GM10847 (cell line): ENCODE data around the gene SKAP1.

ENCODE experiments used
- POLR2A ChIP-seq: IDR thresholded peaks from 2 replicates; pipeline ENCODE4 v1.6.1; 2011; ENCODE audit not compliant: insufficient read length; ENCODE audit errors: extremely low read depth

SKAP1 gene

DNA sequence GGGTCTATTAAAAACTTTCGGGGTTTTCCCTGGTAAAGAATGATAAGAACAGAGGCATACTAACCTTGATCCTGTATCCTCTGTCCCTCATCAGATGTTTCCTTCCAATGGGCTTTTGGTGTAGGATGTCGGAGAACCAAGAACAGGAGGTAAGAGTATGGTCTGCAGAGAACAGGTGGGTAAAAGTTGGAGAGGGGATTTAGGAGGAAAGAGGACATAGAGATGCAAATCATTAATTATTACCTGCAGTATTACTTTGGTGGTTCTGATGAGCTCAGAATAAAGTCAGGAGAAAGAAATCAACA lies 318.1 kb downstream of the SKAP1 start:
- TF ChIP-seq POLR2A: no peak

GRCh38 chr17:48110761-48111160 lies 319.3 kb downstream of the SKAP1 start:
- no peak for TF ChIP-seq POLR2A

DNA sequence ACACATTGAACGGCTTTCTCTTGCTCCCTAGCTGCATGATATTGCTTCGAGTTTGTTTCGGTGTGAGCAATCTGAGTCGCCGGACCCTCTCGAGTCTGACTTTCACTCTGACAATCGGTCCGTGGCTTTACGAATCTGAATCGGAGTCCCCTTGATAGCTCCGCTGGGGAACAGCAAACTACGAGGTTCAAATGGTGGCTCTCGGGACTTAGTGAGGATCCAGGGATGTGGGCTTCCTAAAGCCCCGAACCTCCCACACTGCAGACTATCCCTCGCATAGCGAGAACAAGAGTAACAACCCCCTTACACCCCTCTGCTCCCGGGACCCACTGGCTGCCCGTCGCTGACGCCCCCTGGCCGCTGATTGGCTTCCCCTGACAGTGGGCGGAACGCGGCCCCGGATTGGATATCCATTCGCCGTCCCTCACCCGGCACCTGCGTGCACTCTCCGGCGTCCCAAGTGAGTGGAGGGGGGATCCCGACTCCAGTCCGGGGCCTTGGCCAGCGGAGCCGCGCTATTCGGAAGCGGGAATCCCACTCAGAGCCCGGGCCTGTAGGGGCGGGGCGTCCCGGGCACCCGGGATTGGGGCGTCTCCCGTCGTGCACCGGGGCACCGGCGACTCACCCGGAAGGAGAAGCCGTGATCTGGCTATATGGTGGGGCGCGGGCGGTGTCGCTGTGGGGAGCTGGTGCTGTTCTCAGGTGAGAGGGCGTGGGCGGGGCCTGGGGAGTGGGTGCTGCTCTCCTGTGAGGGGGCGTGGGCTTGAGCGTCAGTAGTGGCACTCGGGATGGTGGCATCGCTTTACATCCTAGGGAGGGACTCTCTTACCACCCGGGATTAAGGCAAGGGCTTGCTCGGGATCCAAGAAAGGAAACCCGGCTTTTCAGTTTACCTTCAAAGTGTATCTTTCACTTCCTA lies 322.6 kb downstream of the SKAP1 start, which contains the start of gene SNX11:
Gene SNX11 (plus strand): TSS at position 630 of the 919 bp plus-strand sequence. CDS start 4,278 bp downstream, outside the sequence.
- peak; percentile 68 for TF ChIP-seq POLR2A

DNA sequence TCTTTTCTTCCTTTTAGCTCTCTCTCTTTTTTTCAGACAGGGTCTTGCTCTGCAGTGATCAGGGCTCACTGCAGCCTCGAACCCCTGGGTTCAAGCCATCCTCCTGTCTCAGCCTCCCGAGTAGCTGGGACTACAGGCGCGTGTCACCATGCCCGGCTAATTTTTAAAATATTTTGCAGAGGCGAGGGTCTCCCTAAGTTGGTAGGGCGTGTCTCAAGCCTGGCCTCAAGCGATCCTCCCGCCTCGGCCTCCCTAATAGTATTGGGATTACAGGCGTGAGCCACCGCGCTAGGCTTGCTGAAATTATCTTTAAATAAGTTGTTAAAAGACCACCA lies 323.2 kb downstream of the SKAP1 start:
- no peak for TF ChIP-seq POLR2A

DNA sequence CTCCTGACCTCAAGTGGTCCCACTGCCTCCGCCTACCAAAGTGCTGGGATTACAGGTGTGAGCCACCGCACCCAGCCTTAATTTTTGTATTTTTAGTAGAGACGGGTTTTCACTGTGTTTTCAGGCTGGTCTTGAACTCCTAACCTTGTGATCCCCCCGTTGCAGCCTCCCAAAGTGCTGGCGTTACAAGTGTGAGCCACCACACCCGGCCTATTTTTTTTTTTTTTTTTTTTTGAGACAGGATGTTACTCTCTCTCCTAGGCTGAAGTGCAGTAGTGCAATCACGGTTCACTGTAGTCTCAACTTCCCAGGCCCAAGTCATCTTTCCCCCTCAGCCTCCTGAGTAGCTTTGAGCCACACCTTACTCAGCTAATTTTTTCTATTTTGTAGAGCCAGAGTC lies 325.6 kb downstream of the SKAP1 start:
- TF ChIP-seq POLR2A: no peak

DNA sequence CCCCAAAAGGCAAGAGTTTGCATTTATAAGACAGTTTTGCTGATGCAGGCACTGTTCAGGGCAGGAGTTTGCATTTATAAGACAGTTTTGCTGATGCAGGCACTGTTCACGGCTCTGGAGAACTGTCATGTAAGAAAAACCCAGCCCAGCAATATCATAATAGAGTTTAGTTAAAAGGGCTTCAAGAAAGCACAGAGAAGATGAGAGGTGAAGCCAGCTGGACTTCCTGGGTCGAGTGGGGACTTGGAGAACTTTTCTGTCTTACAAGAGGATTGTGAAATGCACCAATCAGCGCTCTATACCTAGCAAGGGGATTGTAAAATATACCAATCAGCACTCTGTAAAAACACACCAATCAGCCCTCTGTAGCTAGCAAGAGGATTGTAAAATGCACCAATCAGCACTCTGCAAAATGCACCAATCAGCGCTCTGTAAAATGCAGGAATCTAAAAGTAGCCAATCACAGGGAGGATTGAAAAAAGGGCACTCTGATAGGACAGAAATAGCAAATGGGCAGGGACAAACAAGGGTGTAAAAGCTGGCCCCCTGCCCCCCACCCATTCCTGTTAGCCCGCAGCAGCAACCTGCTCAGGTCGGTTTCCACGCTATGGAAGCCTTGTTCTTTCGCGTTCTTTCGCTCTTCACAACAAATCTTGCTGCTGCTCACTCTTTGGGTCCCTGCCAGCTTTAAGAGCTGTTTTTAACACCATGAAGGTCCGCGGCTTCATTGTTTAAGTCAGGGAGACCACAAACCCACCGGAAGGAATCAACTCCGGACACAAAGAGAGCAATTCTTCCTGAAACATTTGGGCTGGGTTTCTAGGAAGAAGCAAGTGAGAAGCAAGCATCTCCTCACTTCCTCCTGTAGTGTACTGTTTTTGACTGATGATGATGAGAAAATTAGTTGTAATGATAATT lies 327.0 kb downstream of the SKAP1 start:
- no peak for TF ChIP-seq POLR2A

DNA sequence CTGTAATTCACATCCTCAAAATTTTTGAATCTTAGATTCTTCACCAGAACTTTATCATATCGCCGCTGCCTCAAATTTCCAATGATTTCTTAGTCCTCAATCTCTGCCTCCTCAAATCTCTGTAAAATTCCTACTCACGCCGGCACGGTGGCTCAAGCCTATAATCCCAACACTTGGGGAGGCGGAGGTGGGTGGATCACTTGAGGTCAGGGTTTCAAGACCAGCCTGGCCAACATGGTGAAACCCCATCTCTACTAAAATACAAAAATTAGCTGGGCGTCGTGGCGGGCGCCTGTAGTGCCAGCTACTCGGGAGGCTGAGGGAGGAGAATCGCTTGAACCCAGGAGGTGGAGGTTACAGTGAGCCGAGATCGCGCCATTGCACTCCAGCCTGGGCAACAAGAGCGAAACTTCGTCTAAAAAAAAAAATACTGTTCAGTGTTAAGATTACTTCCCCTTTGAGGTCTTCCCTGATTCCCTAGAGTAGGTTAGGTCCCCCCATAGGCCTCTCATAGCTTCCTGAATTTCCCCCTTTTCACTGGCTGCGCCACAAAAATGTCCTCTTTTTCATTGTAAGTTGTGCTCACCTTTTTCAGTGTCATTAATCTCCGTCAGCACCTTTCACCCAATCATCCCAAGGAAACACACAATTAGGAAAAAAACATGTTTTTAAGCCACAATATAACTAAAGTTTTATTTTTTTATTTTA lies 327.8 kb downstream of the SKAP1 start:
- no peak for TF ChIP-seq POLR2A

DNA sequence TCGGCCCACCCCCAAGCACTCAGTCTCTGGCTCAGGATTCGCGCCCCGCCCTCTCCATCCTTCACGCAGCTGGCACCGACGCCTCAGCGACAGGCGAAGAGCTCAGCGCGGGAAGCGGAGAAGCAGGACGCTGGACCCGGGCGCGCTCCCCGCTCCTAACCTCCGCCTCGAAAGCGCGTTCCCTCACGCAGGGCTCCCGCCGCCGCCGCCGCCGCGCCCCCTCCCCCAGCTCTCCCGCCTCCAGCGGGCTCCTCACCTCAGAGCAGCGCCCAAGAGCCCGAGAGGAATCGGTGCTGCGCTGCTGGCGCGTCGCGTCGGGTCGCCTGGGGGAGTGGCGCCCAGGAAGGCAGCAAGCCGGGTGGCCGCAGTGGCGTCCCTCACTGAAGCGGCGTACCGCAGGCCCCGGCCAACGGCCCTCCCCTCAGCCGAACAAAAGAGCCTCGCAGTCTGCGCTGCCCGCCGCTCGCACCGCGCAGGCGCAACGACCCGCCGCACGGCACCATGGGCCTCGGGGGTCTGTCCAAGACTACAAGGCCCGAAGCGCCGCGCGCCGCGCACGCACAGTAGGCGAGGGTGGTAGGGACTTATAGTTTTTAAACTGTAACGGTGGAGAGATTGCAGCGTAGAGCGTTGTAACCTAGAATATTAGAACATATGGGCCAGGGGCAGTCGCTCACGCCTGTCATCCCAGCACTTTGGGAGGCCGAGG lies 328.8 kb downstream of the SKAP1 start, which contains the start of gene CBX1:
Gene CBX1 (minus strand): TSS at position 467 of the 709 bp plus-strand sequence. CDS start 24,474 bp downstream, outside the sequence.
- peak; percentile 39 for TF ChIP-seq POLR2A

DNA sequence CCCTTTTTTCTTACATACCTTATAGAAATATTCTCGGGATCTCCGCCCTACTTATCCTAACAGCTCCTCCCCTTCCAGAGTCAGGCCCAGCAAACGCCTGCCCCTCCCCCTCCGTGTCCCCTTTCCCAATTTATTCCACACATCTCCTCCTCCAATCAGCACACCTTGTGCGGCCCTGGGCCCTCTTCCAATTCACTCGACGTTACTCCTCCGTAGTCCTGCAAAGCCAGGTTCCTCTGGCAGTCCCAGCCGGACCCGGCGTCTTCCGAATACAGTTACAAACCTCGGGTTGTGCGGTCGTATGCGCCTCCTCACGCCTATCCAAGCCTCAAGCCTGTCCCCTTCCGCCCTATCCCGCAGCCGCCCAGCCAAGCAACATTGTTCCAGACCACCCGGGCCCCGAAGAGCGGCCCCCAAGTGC lies 329.4 kb downstream of the SKAP1 start:
- no peak for TF ChIP-seq POLR2A

- no peak for TF ChIP-seq POLR2A
Observed at GRCh38 chr17:48100160-48100559, 329.9 kb downstream of the SKAP1 start.

GRCh38 chr17:48095611-48096010 lies 334.4 kb downstream of the SKAP1 start:
- no peak for TF ChIP-seq POLR2A

DNA sequence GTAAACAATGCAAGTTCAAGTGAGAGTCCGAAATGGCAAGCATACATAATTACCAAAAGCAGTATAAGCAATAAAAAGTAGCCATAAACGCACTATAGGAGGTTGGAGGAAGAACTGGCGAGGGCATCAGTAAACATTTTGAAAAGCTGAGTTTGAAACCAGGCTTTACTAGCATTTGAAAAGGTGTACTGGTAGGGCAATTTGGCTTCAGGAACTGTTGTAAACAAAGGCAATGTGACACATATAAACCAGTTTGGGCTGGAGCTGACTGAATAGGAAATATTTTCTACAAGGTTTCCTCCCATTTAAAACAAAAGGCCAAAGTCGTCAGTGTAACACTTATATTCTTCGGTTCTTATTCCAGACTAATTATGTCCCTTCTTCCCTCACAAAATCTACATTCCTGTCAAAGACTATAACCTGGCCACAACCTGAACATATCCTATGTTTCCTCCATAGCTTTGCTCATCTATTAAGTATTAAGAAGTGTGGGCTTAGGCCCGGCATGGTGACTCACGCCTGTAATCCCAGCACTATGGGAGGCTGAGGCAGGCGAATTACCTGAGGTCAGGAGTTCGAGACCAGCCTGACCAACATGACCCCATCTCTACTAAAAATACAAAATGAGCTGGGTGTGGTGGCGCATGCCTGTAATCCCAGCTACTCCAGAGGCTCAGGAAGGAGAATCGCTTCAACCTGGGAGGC lies 336.5 kb downstream of the SKAP1 start:
- no peak for TF ChIP-seq POLR2A

DNA sequence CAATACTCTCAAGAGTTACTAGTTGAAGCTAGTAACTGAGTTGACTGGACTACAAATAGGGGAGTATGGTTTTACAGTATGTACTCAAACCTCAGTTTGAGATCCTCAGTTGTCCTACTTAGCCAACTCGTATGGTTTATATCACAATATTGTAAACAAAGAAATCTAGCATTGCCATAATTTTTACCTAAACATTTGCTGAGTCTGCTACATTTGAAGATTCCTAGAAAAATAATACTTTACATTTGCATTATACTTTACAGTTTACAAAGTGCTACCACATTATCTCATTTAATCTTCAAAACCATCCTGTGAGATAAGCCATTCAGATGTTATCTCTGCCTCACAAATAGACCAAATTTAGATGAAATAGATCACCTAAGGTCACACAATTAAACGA lies 345.1 kb downstream of the SKAP1 start:
- TF ChIP-seq POLR2A: no peak
